Measurements from ENCODE around the gene RNLS.
A peak's percentile ranks its signal among the peaks of the same experiment; 100 is the strongest.

Gene RNLS

DNA sequence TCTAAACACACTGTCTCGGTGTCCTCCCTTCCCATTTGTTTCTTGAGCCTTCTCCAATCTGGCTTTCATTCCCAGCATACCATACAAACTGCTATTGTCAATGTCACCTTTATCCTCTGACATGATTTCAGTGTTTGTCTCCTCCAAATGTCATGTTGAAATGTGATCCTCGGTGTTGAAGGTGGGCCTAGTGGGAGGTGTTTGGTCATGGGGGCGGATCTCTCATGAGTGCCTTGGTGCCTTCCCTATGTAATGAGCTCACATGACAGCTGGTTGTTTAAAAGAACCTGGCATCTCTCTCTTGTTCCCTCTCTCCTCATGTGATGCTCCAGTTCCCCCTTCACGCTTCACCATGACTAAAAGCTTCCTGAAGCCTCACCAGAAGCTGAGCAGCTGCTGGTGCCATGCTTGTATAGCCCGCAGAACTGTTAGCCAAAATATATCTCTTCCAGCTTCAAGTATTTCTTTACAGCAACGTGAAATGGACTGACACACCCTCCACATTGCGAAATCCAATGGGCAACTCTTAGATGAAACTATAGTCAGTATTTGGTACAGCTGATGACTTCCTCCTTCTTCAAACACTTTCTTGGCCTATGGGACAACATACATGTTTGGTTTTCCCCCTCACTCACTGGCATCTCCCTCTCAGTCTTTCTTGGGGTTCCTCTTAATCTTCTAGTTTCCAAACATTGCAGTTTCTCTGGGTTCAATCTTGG, 27.8 kb downstream of the RNLS start:
- TF ChIP-seq CSDC2 (CRISPR knock-in tag; IDR thresholded peaks at IDR 0.05) (no peak), ZNF8 (CRISPR knock-in tag; IDR thresholded peaks at IDR 0.05) (no peak), ZFP30 (CRISPR knock-in tag; IDR thresholded peaks at IDR 0.05) (no peak), RARB (CRISPR knock-in tag; IDR thresholded peaks at IDR 0.05) (no peak), SNAI2 (CRISPR knock-in tag; IDR thresholded peaks at IDR 0.05) (no peak), TCF4 (CRISPR knock-in tag; IDR thresholded peaks at IDR 0.05; ENCODE audit: borderline replicate concordance) (no peak), ZNF70 (CRISPR knock-in tag; IDR thresholded peaks at IDR 0.05) (no peak), ESRRG (CRISPR knock-in tag; IDR thresholded peaks at IDR 0.05) (no peak), BACH2 (CRISPR knock-in tag; IDR thresholded peaks at IDR 0.05; ENCODE audit: borderline replicate concordance) (no peak), ZNF565 (CRISPR knock-in tag; conservative IDR thresholded peaks at IDR 0.05; ENCODE audit: low read depth) (no peak), OSR1 (CRISPR knock-in tag; IDR thresholded peaks at IDR 0.05) (no peak), GLIS3 (CRISPR knock-in tag; IDR thresholded peaks at IDR 0.05) (no peak), ZFP3 (CRISPR knock-in tag; IDR thresholded peaks at IDR 0.05) (no peak)
- TF ChIP-seq, protein P1, sequence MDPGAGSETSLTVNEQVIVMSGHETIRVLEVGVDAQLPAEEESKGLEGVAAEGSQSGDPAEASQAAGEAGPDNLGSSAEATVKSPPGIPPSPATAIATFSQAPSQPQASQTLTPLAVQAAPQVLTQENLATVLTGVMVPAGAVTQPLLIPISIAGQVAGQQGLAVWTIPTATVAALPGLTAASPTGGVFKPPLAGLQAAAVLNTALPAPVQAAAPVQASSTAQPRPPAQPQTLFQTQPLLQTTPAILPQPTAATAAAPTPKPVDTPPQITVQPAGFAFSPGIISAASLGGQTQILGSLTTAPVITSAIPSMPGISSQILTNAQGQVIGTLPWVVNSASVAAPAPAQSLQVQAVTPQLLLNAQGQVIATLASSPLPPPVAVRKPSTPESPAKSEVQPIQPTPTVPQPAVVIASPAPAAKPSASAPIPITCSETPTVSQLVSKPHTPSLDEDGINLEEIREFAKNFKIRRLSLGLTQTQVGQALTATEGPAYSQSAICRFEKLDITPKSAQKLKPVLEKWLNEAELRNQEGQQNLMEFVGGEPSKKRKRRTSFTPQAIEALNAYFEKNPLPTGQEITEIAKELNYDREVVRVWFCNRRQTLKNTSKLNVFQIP (CRISPR knock-in tag; IDR thresholded peaks at IDR 0.05; ENCODE audit: borderline replicate concordance, low read depth), result no peak
- no peak for ATAC-seq

DNA sequence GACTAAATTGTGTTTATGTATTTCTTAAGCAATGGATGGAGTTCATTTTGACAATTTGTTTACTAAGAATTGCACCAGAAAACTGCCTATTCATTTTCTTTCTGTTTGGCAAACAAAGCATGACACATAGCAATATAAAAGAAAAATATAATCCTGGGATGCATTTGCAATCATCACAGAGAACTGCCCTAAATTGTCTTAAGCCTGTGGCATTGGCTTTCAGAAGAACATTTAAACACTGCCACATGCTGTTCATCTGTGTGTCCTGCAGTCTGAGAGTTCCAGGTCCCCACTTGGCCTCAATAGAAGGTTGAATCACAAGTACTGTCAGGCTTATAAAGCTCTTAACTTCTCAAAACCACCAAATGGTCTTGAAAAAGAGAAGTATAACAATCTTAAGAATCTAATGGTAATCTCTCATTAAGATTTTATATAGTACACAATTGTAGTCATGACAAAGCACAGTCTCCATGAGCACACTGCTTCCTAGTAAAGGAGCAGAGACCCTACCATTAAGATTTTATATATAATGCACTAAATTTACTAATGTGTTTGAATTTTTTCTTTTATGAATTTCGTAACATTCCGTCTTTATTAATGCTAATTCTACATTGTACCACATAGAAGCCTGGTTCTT, 29.9 kb downstream of the RNLS start:
- TF ChIP-seq, protein P1 (CRISPR knock-in tag; IDR thresholded peaks at IDR 0.05; ENCODE audit: borderline replicate concordance, low read depth), result no peak
- TF ChIP-seq ZNF8 (CRISPR knock-in tag; IDR thresholded peaks at IDR 0.05) (no peak), ZFP3 (CRISPR knock-in tag; IDR thresholded peaks at IDR 0.05) (no peak), ZNF565 (CRISPR knock-in tag; conservative IDR thresholded peaks at IDR 0.05; ENCODE audit: low read depth) (no peak), BACH2 (CRISPR knock-in tag; IDR thresholded peaks at IDR 0.05; ENCODE audit: borderline replicate concordance) (no peak), TCF4 (CRISPR knock-in tag; IDR thresholded peaks at IDR 0.05; ENCODE audit: borderline replicate concordance) (no peak), ZC3H10 (CRISPR knock-in tag; IDR thresholded peaks at IDR 0.05) (no peak), GLIS3 (CRISPR knock-in tag; IDR thresholded peaks at IDR 0.05) (no peak), PPARA (CRISPR knock-in tag; IDR thresholded peaks at IDR 0.05; ENCODE audit: borderline replicate concordance) (no peak)
- TF ChIP-seq, protein P2, sequence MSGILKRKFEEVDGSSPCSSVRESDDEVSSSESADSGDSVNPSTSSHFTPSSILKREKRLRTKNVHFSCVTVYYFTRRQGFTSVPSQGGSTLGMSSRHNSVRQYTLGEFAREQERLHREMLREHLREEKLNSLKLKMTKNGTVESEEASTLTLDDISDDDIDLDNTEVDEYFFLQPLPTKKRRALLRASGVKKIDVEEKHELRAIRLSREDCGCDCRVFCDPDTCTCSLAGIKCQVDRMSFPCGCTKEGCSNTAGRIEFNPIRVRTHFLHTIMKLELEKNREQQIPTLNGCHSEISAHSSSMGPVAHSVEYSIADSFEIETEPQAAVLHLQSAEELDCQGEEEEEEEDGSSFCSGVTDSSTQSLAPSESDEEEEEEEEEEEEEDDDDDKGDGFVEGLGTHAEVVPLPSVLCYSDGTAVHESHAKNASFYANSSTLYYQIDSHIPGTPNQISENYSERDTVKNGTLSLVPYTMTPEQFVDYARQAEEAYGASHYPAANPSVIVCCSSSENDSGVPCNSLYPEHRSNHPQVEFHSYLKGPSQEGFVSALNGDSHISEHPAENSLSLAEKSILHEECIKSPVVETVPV (CRISPR knock-in tag; IDR thresholded peaks at IDR 0.05), result no peak
- peak; percentile 97 for ATAC-seq

DNA sequence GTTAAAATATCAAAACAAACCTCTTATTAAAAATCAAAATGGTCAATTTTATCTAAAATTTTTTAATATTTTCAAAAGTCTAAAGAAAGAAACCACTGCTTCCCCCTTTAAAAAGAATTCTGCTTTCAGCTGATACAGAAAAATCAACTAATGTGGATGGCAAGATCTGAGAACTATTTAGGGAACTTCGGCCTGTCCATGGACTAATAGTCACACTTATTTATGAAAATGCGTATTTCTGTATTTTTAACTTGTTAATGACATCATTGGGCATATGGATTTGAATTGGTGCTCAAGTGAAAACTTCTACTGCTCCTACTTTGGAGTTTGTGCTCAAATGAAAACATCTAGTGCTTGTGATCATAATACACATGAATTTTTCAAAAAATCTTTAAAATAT, 31.9 kb downstream of the RNLS start:
- no peak for TF ChIP-seq ZFP30 (CRISPR knock-in tag; IDR thresholded peaks at IDR 0.05)
- TF ChIP-seq OSR1 (CRISPR knock-in tag; IDR thresholded peaks at IDR 0.05), result no peak
- TF ChIP-seq CSDC2 (CRISPR knock-in tag; IDR thresholded peaks at IDR 0.05), result no peak
- ATAC-seq, result no peak

DNA sequence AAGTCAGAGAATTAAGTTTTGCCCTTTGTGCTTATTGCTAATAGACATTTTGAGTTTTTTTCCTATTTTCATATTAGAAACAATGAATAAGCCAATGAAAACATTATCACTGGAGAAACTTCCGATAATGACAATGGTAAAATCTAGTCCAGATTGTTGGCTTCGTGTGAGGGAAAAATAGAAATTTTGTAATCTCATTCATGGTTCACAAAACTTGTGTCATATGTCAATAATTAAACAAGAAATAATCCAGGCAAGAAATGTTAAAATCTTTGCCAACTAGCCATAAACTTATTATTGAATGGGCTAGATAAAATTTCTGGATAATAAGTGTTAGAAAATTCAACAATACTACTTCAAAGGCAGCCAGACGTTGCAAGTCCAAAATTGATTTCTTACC, 36.6 kb downstream of the RNLS start:
- no peak for ATAC-seq
- TF ChIP-seq ESRRG (CRISPR knock-in tag; IDR thresholded peaks at IDR 0.05) (no peak), ARNTL (CRISPR knock-in tag; IDR thresholded peaks at IDR 0.05; ENCODE audit: borderline replicate concordance, low read depth) (no peak), ISL1 (CRISPR knock-in tag; IDR thresholded peaks at IDR 0.05) (no peak), ZC3H10 (CRISPR knock-in tag; IDR thresholded peaks at IDR 0.05) (no peak), ZFP3 (CRISPR knock-in tag; IDR thresholded peaks at IDR 0.05) (no peak)

DNA sequence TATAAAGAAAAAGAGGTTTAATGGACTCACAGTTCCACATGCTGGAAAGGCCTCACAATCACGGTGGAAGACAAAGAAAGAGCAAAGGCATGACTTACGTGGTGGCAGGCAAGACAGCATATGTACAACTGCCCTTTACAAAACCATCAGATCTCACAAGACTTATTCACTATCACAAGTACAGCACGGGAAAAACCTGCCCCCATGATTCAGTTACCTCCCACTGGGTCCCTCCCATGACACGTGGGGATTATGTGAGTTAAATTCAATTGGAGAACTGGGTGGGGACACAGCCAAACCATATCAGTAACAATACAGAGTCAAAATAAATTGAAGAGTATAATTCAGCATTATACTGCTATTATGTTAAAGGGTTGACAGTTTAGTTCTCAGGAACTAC, 37.8 kb downstream of the RNLS start:
- no peak for ATAC-seq
- TF ChIP-seq, protein P3, sequence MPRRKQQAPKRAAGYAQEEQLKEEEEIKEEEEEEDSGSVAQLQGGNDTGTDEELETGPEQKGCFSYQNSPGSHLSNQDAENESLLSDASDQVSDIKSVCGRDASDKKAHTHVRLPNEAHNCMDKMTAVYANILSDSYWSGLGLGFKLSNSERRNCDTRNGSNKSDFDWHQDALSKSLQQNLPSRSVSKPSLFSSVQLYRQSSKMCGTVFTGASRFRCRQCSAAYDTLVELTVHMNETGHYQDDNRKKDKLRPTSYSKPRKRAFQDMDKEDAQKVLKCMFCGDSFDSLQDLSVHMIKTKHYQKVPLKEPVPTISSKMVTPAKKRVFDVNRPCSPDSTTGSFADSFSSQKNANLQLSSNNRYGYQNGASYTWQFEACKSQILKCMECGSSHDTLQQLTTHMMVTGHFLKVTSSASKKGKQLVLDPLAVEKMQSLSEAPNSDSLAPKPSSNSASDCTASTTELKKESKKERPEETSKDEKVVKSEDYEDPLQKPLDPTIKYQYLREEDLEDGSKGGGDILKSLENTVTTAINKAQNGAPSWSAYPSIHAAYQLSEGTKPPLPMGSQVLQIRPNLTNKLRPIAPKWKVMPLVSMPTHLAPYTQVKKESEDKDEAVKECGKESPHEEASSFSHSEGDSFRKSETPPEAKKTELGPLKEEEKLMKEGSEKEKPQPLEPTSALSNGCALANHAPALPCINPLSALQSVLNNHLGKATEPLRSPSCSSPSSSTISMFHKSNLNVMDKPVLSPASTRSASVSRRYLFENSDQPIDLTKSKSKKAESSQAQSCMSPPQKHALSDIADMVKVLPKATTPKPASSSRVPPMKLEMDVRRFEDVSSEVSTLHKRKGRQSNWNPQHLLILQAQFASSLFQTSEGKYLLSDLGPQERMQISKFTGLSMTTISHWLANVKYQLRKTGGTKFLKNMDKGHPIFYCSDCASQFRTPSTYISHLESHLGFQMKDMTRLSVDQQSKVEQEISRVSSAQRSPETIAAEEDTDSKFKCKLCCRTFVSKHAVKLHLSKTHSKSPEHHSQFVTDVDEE (CRISPR knock-in tag; IDR thresholded peaks at IDR 0.05), result no peak
- TF ChIP-seq, protein P1 (CRISPR knock-in tag; IDR thresholded peaks at IDR 0.05; ENCODE audit: borderline replicate concordance, low read depth), result no peak
- TF ChIP-seq SNAI2 (CRISPR knock-in tag; IDR thresholded peaks at IDR 0.05), result no peak
- TF ChIP-seq PPARA (CRISPR knock-in tag; IDR thresholded peaks at IDR 0.05; ENCODE audit: borderline replicate concordance), result no peak
- TF ChIP-seq, protein P4, sequence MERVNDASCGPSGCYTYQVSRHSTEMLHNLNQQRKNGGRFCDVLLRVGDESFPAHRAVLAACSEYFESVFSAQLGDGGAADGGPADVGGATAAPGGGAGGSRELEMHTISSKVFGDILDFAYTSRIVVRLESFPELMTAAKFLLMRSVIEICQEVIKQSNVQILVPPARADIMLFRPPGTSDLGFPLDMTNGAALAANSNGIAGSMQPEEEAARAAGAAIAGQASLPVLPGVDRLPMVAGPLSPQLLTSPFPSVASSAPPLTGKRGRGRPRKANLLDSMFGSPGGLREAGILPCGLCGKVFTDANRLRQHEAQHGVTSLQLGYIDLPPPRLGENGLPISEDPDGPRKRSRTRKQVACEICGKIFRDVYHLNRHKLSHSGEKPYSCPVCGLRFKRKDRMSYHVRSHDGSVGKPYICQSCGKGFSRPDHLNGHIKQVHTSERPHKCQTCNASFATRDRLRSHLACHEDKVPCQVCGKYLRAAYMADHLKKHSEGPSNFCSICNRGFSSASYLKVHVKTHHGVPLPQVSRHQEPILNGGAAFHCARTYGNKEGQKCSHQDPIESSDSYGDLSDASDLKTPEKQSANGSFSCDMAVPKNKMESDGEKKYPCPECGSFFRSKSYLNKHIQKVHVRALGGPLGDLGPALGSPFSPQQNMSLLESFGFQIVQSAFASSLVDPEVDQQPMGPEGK (CRISPR knock-in tag; IDR thresholded peaks at IDR 0.05; ENCODE audit: borderline replicate concordance), result no peak
- no peak for TF ChIP-seq CSDC2 (CRISPR knock-in tag; IDR thresholded peaks at IDR 0.05)

Data from SK-N-SH treated with all-trans-retinoic acid at 6 μM for 48 hours (cell line).